Epithelial cell of proximal tubule (primary cell): ENCODE data around the gene ATP11C. TPM values are rescaled to one million over a fixed set of nuclear protein-coding genes. Genes with fewer than 3 reads are reported as not detected.
"Not testable (repeated sequence)": the region's sequence is repeated elsewhere in the genome, so short reads cannot be mapped to it uniquely, and the experiment has no call there.

Experiments used
- DNase-seq: peaks from one replicate; pipeline ENCODE4 v3.0.0-alpha.2; 2011; ENCODE audit warnings: low read depth
- H3K4me3 ChIP-seq: 2 replicates; pipeline ENCODE4 v1.5.1; 2011; ENCODE audit warnings: low read depth, mild to moderate bottlenecking, low read length
- CTCF ChIP-seq: conservative IDR thresholded peaks from 2 replicates; pipeline ENCODE4 v1.5.1; 2012; ENCODE audit warnings: low read depth, mild to moderate bottlenecking, low read length
- total RNA-seq: library from RNA; depleted of rRNA; stranded (reverse); fragments of >200 nt; gene quantifications from 2 replicates; pipeline ENCODE4 v1.2.3, GENCODE V29; 2015

ATP11C gene
- total RNA-seq, 1 donor from 2014 or later: 19.4 TPM

GRCh38 chrX:139869796-139870195 is 63.1 kb downstream of the ATP11C start:
- no peak overlapping the region for H3K4me3 ChIP-seq
- TF ChIP-seq CTCF: no peak
- DNase-seq: no peak

GRCh38 chrX:139864640-139865039 is 68.2 kb downstream of the ATP11C start:
- H3K4me3 ChIP-seq: no peak overlapping the region
- no peak for DNase-seq
- TF ChIP-seq CTCF: no peak

GRCh38 chrX:139862208-139862607 is 70.6 kb downstream of the ATP11C start:
- peak; percentile 29 for TF ChIP-seq CTCF
- no peak for DNase-seq
- H3K4me3 ChIP-seq: no peak overlapping the region

- DNase-seq, H3K4me3 ChIP-seq: not testable (repeated sequence)
These were observed 76.0 kb downstream of the ATP11C start for GRCh38 chrX:139856826-139857225.

GRCh38 chrX:139851730-139852129 is 81.1 kb downstream of the ATP11C start:
- DNase-seq: no peak
- no peak for TF ChIP-seq CTCF

GRCh38 chrX:139850968-139851367 is 81.9 kb downstream of the ATP11C start:
- DNase-seq: no peak
- H3K4me3 ChIP-seq: no peak overlapping the region
- no peak for TF ChIP-seq CTCF

More at GRCh38 chrX:139851730-139852129, 81.1 kb downstream of the ATP11C start:
- no peak overlapping the region for H3K4me3 ChIP-seq

GRCh38 chrX:139844884-139845283 is 88.0 kb downstream of the ATP11C start:
- H3K4me3 ChIP-seq: no peak overlapping the region
- DNase-seq: no peak
- no peak for TF ChIP-seq CTCF

- DNase-seq: peak; percentile 36
- no peak overlapping the region for H3K4me3 ChIP-seq
- TF ChIP-seq CTCF: no peak
These were observed 88.7 kb downstream of the ATP11C start for GRCh38 chrX:139844163-139844562.
